ENCODE measurements around the gene FOSL1.

FOSL1 gene

DNA sequence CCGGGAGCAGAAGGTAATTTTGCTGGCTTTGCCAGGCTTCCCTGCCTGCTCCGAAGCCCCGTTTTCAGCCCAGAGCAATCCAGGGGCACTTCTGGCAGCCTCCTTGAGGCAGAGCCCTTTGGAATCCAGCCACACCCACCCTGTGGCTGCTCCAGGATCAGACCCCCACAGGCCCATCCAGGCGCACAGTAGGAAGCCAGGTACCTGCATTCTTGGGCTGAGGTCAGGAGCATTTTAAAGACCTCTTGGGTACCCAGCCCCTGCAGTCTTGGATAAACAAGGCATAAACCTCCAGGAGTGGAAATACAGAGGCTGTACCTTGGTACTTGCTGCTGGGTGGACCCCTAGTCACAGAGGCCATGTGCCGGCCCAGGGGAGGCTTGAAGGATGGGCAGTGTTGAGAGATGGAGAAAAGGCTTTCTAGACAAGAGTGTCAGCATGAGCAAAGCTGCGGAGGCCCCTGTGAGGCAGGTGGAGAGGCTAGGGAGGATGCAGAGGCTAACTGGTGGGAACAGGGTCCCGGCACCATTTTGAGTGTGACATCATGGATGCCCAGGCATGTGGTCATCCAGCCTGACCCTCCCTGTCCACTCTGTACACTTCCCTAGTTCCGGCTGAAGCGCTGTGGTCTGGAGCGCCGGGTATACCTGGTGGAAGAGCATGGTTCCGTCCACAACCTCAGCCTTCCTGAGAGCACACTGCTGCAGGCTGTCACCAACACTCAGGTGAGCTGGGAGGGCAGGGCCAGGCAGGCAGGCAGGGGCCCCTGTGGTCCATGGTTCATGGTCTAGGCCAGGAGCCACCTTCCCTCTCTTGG is 36.1 kb downstream of the FOSL1 start:
- DNase-seq: no peak

DNA sequence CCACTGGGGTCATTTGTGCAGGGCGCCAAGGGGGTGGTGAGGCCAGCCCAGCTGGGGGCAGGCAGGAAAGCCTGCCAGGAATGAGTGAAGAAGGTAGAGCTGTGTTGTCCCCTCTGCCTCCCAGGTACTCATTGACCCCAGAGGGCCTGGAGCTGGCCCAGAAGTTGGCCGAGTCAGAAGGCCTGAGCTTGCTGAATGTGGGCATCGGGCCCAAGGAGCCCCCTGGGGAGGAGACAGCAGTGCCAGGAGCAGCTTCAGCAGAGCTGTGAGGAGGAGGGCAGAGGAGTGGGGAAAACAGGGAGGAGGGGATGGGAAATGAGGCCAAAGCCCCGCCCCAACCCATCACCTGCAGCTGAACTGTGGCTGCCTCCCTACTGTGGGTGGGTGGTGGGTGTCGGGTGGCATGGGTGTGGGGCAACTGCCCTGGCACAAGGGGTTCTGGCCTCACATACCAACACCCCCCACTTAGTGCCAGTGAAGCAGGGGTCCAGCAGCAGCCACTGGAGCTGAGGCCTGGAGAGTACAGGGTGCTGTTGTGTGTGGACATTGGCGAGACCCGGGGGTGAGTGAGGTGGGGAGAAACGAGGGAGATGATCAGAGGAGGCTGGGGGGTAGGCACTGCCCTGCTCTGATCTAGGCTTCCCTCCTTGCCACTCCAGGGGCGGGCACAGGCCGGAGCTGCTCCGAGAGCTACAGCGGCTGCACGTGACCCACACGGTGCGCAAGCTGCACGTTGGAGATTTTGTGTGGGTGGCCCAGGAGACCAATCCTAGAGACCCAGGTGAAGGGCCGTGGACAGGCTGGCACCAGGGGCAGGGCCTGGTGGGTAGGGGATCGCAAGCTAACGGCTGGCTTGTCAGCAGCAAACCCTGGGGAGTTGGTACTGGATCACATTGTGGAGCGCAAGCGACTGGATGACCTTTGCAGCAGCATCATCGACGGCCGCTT is 37.0 kb downstream of the FOSL1 start:
- DNase-seq: no peak

- no peak for DNase-seq
These were observed 37.9 kb downstream of the FOSL1 start for GRCh38 chr11:65862191-65862735.

GRCh38 chr11:65861533-65862183 is 38.5 kb downstream of the FOSL1 start:
- no peak for DNase-seq

DNA sequence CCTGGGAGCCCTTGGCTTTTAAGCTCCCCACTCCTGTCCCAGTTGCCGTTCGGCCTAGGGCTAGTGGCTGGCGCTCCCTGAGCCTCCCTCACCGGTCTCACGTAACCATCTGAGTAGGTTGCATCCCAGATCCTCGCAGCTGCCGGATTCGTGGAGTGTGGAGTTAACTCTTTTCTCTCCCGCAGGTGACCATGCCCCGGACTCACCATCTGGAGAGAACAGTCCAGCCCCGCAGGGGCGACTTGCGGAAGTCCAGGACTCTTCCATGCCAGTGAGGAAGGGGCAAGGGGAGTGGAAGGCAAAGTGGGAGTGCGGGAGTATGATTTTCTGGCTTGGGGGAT is 39.1 kb downstream of the FOSL1 start:
- no peak for DNase-seq

DNA sequence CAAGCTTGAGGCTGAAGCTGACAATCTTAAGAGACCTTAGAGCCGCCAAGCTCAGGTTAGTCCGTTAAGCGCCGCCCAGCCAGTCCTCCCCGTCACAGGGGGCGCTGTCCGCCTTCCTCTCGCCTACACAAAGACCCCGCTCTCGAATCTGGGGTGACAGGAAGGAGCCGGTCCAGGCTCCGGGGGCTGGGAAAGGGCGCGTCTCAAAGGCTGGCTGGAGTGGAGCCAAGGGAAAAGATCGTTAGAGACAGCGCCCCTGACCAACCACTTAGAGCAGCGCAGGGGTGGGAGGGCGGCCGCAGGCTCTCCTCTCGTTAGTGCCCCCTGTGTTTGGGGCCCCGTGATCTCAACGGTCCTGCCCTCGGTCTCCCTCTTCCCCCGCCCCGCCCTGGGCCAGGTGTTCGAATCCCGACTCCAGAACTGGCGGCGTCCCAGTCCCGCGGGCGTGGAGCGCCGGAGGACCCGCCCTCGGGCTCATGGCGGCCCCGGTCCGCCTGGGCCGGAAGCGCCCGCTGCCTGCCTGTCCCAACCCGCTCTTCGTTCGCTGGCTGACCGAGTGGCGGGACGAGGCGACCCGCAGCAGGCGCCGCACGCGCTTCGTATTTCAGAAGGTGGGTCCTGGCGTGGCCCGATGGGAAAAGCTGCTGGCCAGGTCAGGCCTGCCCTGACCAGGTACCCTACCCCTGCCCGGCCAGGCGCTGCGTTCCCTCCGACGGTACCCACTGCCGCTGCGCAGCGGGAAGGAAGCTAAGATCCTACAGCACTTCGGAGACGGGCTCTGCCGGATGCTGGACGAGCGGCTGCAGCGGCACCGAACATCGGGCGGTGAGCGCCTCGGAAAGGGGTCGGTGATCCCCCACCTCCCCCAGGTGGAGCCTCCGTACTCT is 39.7 kb downstream of the FOSL1 start, which contains the start of gene MUS81:
Gene MUS81 (plus strand): TSS at position 156 of the 887 bp plus-strand sequence. CDS start 321 bp downstream, at position 477.
- peak; percentile 88 to 96 (median 93) for DNase-seq

DNA sequence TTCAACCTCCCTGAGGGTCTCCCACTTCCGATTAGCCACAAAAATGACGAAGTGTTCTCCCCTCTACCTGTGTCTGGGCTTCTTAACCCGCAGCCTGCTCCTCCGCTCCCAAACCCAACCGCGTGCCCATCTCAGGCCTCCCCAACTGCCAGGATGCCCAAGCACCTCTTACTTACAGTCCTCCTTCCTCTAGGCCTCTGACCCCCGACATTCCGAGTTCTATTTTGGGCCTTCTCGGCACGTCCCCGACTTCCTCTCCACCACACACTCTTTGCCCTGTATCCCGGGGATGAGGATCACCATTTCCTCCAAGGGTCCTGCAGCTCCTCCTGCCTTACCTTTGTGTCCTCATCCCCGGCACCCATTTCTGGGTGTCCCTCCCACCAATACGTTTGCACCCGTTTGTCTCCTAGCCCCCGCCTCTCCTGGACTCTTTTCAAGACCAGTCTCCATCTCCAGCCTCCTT is 40.3 kb downstream of the FOSL1 start:
- peak in 2 of 6 experiments; percentile 51 to 70 for DNase-seq

DNA sequence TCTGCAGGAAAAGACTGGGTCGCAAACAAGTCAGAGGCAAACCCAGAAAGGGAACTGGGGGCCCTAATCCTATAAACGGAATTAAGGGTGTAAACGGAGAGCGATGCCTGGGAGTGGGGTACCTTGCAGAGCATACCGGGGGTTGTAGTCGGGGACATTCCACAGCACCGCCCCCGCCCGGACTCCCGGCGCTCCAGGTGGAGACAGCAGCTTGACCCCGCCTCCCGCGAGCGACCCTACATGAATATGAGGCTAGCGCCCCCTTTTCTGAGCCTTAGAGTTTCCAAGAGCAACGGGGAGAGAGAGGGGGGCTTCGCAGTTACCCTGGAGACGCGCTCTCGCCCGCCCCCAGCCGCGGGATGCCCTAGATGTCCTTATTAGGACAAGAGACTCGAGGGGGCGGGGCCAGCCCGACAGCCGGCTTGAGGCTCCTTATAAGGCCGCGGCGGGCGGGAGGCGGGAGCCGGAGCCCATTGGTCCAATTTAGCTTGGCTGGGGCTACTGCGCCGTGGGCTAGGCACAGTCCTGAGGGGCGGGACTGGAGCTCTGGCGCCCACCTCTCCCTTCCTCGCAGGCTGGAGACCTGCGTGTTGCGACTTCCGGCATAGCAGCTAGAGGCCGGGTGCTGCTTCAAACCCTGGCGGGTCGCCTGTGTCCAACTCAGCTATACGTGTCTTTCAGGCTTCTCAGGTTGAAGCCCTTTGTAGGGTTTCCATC is 40.9 kb downstream of the FOSL1 start:
- peak; percentile 86 to 97 (median 90) for DNase-seq

DNA sequence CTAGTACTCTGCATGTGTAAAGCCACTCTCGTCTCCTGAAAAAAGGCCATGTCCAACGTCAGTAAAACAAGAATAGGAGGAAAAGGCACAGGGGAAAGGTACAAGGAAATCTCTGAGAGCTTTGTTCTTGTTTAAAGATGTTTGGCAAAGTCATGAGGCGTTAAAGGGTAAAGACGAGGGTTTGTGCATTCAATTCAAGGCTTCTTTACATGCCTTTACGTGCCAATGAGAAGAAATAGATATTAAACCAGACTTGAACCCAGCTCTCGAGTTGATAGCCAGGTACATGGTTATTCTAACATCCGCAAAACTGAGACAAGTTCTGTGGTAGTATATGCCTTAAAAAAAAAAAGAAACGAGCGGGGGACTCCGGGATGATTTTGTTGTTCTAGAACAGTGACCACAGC is 41.5 kb downstream of the FOSL1 start:
- DNase-seq: no peak

- DNase-seq: peak; percentile 92 to 97 (median 96)
These were observed 42.1 kb downstream of the FOSL1 start, which contains the start of gene CFL1 for GRCh38 chr11:65857853-65858680. CFL1 (minus strand) TSS chr11:65858180; CDS start chr11:65858099, 81 bp downstream.

DNA sequence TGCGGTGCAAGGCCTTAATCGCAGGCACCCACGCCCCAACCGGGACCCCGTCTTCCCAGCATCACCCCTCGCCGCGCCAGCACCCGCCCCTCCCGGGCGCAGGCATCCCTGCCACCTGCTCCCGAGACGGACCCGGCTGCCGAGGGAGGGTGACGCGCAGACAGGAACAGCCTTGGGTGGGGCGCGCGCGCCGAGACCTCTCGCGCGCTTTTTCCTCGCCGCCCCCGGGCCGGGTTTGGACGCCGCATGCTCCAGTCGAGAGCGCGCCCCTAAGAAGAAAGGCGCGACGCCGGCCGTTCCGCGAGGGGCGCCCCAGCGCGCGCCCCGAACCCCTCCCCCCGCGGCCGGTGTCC is 42.7 kb downstream of the FOSL1 start:
- peak; percentile 44 to 82 (median 68) for DNase-seq

DNA sequence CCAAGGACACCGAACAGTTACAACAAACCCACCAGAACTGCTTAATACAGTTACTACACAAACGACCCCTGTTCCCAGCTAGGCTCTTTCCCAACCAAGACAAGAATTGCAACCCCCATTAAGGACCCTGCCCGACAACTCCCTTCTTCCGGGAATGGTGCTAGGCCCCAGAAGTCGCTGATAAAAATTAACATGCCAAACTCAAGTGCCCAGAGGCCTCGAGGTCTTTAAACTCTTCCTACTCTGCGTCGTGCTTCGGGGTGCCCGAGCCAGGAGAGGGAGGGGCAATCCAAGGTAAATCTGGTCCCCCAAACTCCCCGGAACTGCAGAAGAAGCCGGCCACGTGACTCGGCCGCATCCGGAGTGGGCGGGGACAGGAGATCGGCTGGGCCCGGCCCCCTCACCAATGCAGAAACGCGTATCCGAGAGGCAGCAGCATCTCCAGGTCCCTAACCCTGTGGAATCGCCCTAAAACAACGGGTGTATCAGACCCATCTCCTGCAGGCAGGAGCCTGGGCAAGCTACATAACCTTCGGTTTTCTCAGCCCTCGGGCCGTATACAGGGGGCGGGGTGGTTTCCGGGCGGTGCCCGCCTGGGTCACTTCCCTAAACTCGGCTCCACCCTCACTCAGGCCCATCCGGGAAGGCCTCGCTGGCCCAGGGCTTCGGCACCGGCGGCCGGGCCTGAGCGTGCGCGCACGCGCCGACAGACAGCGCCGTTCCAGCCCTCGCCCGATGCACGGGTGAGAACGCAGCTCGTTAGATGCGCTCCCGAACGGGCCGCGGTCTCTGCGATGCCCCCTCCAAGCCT is 43.3 kb downstream of the FOSL1 start:
- peak; percentile 73 to 84 (median 80) for DNase-seq

DNA sequence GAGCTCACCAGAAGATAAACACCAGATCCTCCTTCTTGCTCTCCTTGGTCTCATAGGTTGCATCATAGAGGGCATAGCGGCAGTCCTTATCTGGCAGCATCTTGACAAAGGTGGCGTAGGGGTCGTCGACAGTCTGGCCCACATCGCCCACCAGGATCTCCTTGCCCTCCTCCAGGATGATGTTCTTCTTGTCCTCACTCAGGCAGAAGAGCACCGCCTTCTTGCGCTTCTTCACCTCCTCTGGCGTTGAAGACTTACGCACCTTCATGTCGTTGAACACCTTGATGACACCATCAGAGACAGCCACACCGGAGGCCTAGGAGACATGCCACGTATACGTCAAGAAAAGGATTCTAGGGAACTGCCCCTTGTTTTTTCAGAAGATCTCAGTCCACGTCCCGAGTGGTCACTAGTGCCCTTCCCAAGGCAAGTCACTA is 44.2 kb downstream of the FOSL1 start:
- DNase-seq: no peak

GRCh38 chr11:65854852-65855837 is 45.0 kb downstream of the FOSL1 start:
- DNase-seq: no peak

GRCh38 chr11:65854161-65854592 is 46.0 kb downstream of the FOSL1 start:
- no peak for DNase-seq

GRCh38 chr11:65853246-65853979 is 46.8 kb downstream of the FOSL1 start:
- DNase-seq: no peak
